KOPT-K1 (cell line): ENCODE data around the gene SLPI.

Experiments used
- H3K27ac ChIP-seq: fragments of 200-600 bp; sonication (generic); 2 replicates; pipeline ENCODE4 v1.5.1; 2016; ENCODE audit warnings: antibody characterized with exemption, mild to moderate bottlenecking, low read depth, low read length; ENCODE audit not compliant: poor library complexity, severe bottlenecking
- H3K36me3 ChIP-seq: fragments of 200-600 bp; sonication (generic); 2 replicates; pipeline ENCODE4 v1.5.1; 2017; ENCODE audit warnings: antibody characterized with exemption, mild to moderate bottlenecking, low read length, moderate library complexity; ENCODE audit not compliant: insufficient read depth
- H3K9me3 ChIP-seq: fragments of 200-600 bp; sonication (generic); 2 replicates; pipeline ENCODE4 v1.5.1; 2017; ENCODE audit warnings: antibody characterized with exemption, low read length, mild to moderate bottlenecking; ENCODE audit not compliant: insufficient read depth, poor library complexity, severe bottlenecking

The SLPI gene

DNA sequence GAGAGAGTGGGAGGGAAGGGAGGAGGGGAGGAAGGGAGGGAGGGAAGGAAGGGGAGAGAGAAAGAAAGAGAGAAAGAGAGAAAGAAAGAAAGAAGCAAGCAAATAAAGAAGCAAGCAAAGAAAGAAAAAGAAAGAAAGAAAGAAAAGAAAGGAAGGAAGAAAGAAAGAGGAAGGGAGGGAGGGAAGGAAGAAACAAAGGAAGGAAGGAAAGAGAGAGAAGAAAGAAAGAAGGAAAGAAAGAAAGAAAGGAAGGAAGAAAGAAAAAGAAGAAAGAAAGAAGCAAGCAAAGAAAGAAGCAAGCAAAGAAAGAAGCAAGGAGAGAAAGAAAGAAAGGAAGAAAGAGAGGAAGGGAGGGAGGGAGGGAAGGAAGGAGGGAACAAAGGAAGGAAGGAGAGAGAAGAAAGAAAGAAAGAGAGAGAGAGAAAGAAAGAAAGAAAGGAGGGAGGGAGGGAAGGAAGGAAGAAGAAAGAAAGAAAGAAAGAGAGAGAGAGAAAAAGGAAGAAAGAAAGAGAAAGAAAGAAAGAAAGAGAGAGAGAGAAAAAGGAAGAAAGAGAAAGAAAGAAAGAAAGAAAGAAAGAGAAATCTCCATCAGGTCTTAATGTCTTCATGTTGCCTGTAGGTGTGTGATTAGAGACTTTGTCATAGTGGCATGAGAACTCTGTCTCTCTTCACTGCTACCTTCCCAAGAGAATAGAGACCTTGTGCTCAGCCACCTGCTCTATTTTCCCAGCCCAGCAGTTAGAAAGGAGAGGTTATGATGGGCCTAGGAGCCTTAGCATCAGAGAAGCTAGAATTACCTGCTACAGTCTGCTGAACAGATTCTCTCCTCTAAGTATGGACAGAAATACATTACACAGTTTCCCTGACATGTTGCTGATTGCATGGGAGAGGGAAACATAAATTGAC is 42.5 kb downstream of the SLPI start:
- H3K9me3 ChIP-seq: no peaks in the 10 kb centered on the region
- H3K36me3 ChIP-seq: no peaks in the 10 kb centered on the region
- no peak overlapping the region for H3K27ac ChIP-seq

DNA sequence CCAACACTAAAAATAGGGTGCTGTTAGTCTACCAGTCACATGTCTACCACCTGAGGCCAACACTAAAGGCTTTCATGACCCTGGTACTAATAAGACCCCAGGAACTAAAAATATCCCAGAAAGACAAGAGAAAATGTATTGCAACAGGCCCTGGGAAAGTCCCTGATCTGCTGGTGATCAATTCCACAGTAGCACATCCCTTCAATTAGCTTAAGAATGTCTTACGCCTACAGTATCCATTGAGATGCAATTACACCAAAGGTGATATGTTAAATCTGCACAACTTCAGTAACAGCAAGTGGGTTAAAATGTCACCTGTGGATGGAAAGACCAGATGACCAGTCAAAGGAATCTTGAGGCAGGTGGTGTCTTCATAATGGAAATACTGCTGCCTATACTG is 44.4 kb downstream of the SLPI start:
- no peaks in the 10 kb centered on the region for H3K9me3 ChIP-seq
- H3K36me3 ChIP-seq: no peaks in the 10 kb centered on the region
- H3K27ac ChIP-seq: no peak overlapping the region

DNA sequence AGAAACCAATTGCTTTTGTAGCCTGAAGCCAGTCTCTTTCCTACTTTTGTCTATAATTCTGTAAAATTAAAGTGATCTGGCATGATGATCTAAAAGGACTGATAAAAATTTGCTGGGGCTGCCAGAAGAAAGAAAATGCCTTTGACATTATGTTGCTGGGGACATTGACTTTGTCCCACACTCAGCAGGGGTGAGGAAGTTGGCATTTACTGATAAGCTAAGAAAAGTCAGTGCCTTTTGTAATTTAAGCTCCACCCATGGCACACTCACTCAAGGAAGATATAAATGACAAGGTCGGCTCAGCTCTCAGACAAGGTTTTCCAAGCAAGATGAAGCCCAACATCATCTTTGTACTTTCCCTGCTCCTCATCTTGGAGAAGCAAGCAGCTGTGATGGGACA is 47.6 kb downstream of the SLPI start, which contains the start of gene SEMG1:
Gene SEMG1, plus strand, starts transcription at position 309 of the 400 bp plus-strand sequence. Its CDS starts 21 bp downstream, at position 330.
- no peaks in the 10 kb centered on the region for H3K9me3 ChIP-seq
- no peaks in the 10 kb centered on the region for H3K36me3 ChIP-seq
- no peak within 1 kb of the TSS for H3K27ac ChIP-seq
